Heart right ventricle (tissue), 16 donors: ENCODE results near the gene CYP46A1. TPM values are rescaled to one million over a fixed set of nuclear protein-coding genes. Genes with fewer than 3 reads are reported as not detected.

Experiments
- ATAC-seq, 8 donors: fragments of 200-7000 bp; cut with Tn5 transposase; one replicate each; pipeline ENCODE4 v1.9.1; 2020; ENCODE audit warnings: mild to moderate bottlenecking in 8 of 8, moderate library complexity in 8 of 8, moderate number of reproducible peaks in 1 of 8
- DNase-seq, 2 donors: peaks; one replicate each; pipeline ENCODE4 v3.0.0-alpha.2; 2020
- H3K27ac ChIP-seq, 10 donors: fragments of 200-600 bp; sonication (generic) in 2 of 10; one replicate each; pipeline versions ENCODE4 v1.5.0 to v1.8.0; 2020 to 2022; ENCODE audit warnings: mild to moderate bottlenecking in 3 of 10
- H3K27me3 ChIP-seq, 7 donors: fragments of 200-600 bp; one replicate each; pipeline ENCODE4 v1.8.0; 2021 to 2022; ENCODE audit warnings: mild to moderate bottlenecking in 2 of 7
- H3K36me3 ChIP-seq, 9 donors: fragments of 200-600 bp; sonication (generic) in 1 of 9; one replicate each; pipeline versions ENCODE4 v1.5.0 to v1.8.0; 2020 to 2022; ENCODE audit warnings: mild to moderate bottlenecking in 2 of 9
- H3K4me1 ChIP-seq, 9 donors: fragments of 200-600 bp; sonication (generic) in 1 of 9; one replicate each; pipeline versions ENCODE4 v1.5.0 to v1.8.0; 2020 to 2022; ENCODE audit warnings: mild to moderate bottlenecking in 4 of 9
- H3K4me3 ChIP-seq, 10 donors: fragments of 200-600 bp; sonication (generic) in 2 of 10; one replicate each; pipeline versions ENCODE4 v1.5.0 to v1.8.0; 2020 to 2022; ENCODE audit warnings: mild to moderate bottlenecking in 7 of 10, moderate library complexity in 2 of 10
- H3K9me3 ChIP-seq, 11 donors: fragments of 200-600 bp in 10 of 11; sonication (generic) in 2 of 11; one replicate each; pipeline versions ENCODE4 v1.5.0 to v1.8.0; 2013 to 2022; ENCODE audit warnings: mild to moderate bottlenecking in 2 of 11, control low read depth in 1 of 11, moderate library complexity in 1 of 11
- CTCF ChIP-seq, 9 donors: fragments of 200-600 bp; sonication (generic) in 2 of 9; IDR thresholded peaks; one replicate each; pipeline versions ENCODE4 v1.5.0 to v1.8.0; 2021 to 2022; ENCODE audit warnings: antibody characterized with exemption in 9 of 9, mild to moderate bottlenecking in 5 of 9, moderate library complexity in 1 of 9
- WGBS, 2 donors: extraction: QIAGEN DNeasy Blood & Tissue Kit; methylation state at CpG; one replicate each; pipeline ENCODE4 v1.1.7; 2013; ENCODE audit warnings: inconsistent platforms in 1 of 2; 5-methylcytosine and 5-hydroxymethylcytosine counted together
- intact Hi-C, 10 donors: fragments of 100-400 bp; cut with DNase I; formaldehyde crosslinking; loops; one replicate each; pipeline versions ENCODE4 v1.11.1 to v1.14.2; 2022
- polyA plus RNA-seq, 2 donors: library from polyadenylated mRNA; stranded (reverse); fragments of 200-250 nt; gene quantifications; one replicate each; pipeline ENCODE4 v1.2.3, GENCODE V29; 2013
- total RNA-seq, 10 donors: library from RNA; stranded (reverse); fragmentation: NEBNext Ultra II Directional in 3 of 10; extraction: Animal tissue kit (Norgen Biotek cat#: 25700) in 3 of 10; gene quantifications; one replicate each; pipeline versions ENCODE4 v1.2.1 to v1.2.4, GENCODE V29; 2021 to 2023
- donor health status: Arrhythmogenic right ventricular cardiomyopathy.
- donor health status: ischemic (EF 13 %, LVEDD 7.1; RV severe dilation, severe dysfunction).
- donor health status: healthy with polysubstance abuse.
- donor health status: DM: no; HTN: yes; CAD: no.
- donor health status: DM: no; HTN: no; CAD: no.
- donor health status: ischemic (EF 25% LVEDD 6.9; RV normal size, moderate dysfunction).
- donor health status: ischemic (EF 25% LVEDD 5.7; RV mildly dilated, moderate dysfunction).
- donor health status: healthy.
- donor health status: DM: yes; HTN: yes; CAD: no.
- donor health status: Ischemic cardiomyopathy.
- donor health status: ischemic (EF 35%, LVEDD 5.7; RV mildly dilated, moderate dysfunction).
- donor health status: nonischemic (EF 11% LVEDD 7.7; RV severe dilation, severe dysfunction).
- donor health status: DM: yes; HTN: yes; CAD: no.
- donor health status: PGD.
- donor health status: ischemic (EF 29% LVEDD 5.4; RV normal size, mild dysfunction).
- donor health status: nonischemic (EF 23%, LVEDD 6.1; RV moderate dilation, normal function).

CYP46A1 gene
- total and polyA plus RNA-seq, 12 donors: 1.5 to 6.1 (median 3.5) TPM

- TF ChIP-seq CTCF (IDR thresholded peaks at IDR 0.05): peak in 2 of 9 donors; percentile 8 to 22
- H3K36me3 ChIP-seq: peaks cover 0 to 4% (median 0%) of the 10 kb centered on the region in 9 donors
- H3K4me3 ChIP-seq: no peak overlapping the region
- peaks cover 0 to 4% (median 0%) of the 10 kb centered on the region in 7 donors for H3K27me3 ChIP-seq
- H3K27ac ChIP-seq: peak overlapping the region in 6 of 10 donors; percentile 6 to 90 (median 38)
- no peak for ATAC-seq
- DNase-seq: no peak
- no peaks in the 10 kb centered on the region for H3K9me3 ChIP-seq
- peaks cover 45 to 94% (median 79%) of the 10 kb centered on the region in 9 donors for H3K4me1 ChIP-seq
- 85 to 86% methylated on average over 13 of the region's 13 CpGs for WGBS, 2 donors
- intact Hi-C loops: no loop called here
Observed at GRCh38 chr14:99749142-99749541, 65.0 kb downstream of the CYP46A1 start.

GRCh38 chr14:99749763-99750715, 65.9 kb downstream of the CYP46A1 start:
- Histone ChIP-seq H3K27me3 (peaks cover 0 to 4% (median 0%) of the 10 kb centered on the region in 7 donors), H3K4me1 (peaks cover 52 to 98% (median 87%) of the 10 kb centered on the region in 9 donors), H3K9me3 (no peaks in the 10 kb centered on the region), H3K4me3 (peak overlapping the region in 1 of 10 donors; percentile 5), H3K27ac (peak overlapping the region in 7 of 10 donors; percentile 6 to 90 (median 32)), H3K36me3 (peaks cover 0 to 4% (median 0%) of the 10 kb centered on the region in 9 donors)
- WGBS, 2 donors: 25 to 26% methylated on average over 23 of the region's 23 CpGs
- peak in 1 of 2 donors; percentile 52 for DNase-seq
- no peak for TF ChIP-seq CTCF (IDR thresholded peaks at IDR 0.05)
- peak in 3 of 8 donors; percentile 9 to 19 (median 11) for ATAC-seq
- intact Hi-C loops: loop anchor here in 2 of 10 donors (5.0 kb wide), 2 partner anchors 37 to 42 kb away; partner anchors contain the start of gene EML1 (in 1 of the 2)

GRCh38 chr14:99750746-99751450, 66.8 kb downstream of the CYP46A1 start:
- no peak overlapping the region for H3K4me3 ChIP-seq
- peaks cover 56 to 98% (median 88%) of the 10 kb centered on the region in 9 donors for H3K4me1 ChIP-seq
- H3K27ac ChIP-seq: peak overlapping the region in 1 of 10 donors; percentile 71
- 96 to 97% methylated on average over 11 of the region's 11 CpGs for WGBS, 2 donors
- ATAC-seq: no peak
- no peak for TF ChIP-seq CTCF (IDR thresholded peaks at IDR 0.05)
- H3K9me3 ChIP-seq: no peaks in the 10 kb centered on the region
- DNase-seq: no peak
- intact Hi-C loops: loop anchor here in 2 of 10 donors (5.0 kb wide), 2 partner anchors 36 to 41 kb away; partner anchors contain the start of gene EML1 (in 1 of the 2)
- H3K27me3 ChIP-seq: peaks cover 0 to 4% (median 0%) of the 10 kb centered on the region in 7 donors
- peaks cover 0 to 4% (median 0%) of the 10 kb centered on the region in 9 donors for H3K36me3 ChIP-seq
